Gastroesophageal sphincter (tissue), 4 donors: ENCODE results near the gene PTPRO. TPM values are rescaled to one million over a fixed set of nuclear protein-coding genes. Genes with fewer than 3 reads are reported as not detected.

Source experiments
- ATAC-seq: fragments of 150-250 bp; one replicate; pipeline ENCODE4 v1.9.1; 2016; ENCODE audit warnings: mild to moderate bottlenecking, moderate library complexity
- H3K27ac ChIP-seq, 4 donors: fragments of 200-600 bp; sonication (generic) in 3 of 4; 1 replicate in 3 of 4; 2 replicates in 1 of 4; pipeline ENCODE4 v1.5.1; 2016 to 2019
- H3K27me3 ChIP-seq: fragments of 200-600 bp; sonication (generic); one replicate; pipeline ENCODE4 v1.5.1; 2019
- H3K36me3 ChIP-seq, 2 donors: fragments of 200-600 bp; sonication (generic); one replicate each; pipeline ENCODE4 v1.5.1; 2019; ENCODE audit warnings: control low read depth in 1 of 2
- H3K4me1 ChIP-seq, 3 donors: fragments of 200-600 bp; sonication (generic); 1 replicate in 2 of 3; 2 replicates in 1 of 3; pipeline ENCODE4 v1.5.1; 2016 to 2019; ENCODE audit warnings: control low read depth in 2 of 3
- H3K4me3 ChIP-seq, 2 donors: fragments of 200-600 bp; sonication (generic); one replicate each; pipeline ENCODE4 v1.5.1; 2019; ENCODE audit warnings: mild to moderate bottlenecking in 1 of 2, moderate library complexity in 1 of 2
- H3K9me3 ChIP-seq, 3 donors: fragments of 200-600 bp; sonication (generic); one replicate each; pipeline ENCODE4 v1.5.1; 2017 to 2019; ENCODE audit warnings: control low read depth in 2 of 3
- EP300 ChIP-seq: sonication (generic); formaldehyde crosslinking; IDR thresholded peaks from one replicate; pipeline ENCODE4 v1.6.1; 2017; ENCODE audit warnings: antibody characterized with exemption, mild to moderate bottlenecking
- POLR2A ChIP-seq, 2 donors: fragments of 450-650 bp; IDR thresholded peaks; one replicate each; pipeline ENCODE4 v1.6.1; 2017; ENCODE audit warnings: antibody characterized with exemption in 2 of 2, mild to moderate bottlenecking in 2 of 2, moderate library complexity in 1 of 2
- POLR2AphosphoS5 ChIP-seq: sonication (generic); formaldehyde crosslinking; IDR thresholded peaks from one replicate; pipeline ENCODE4 v1.6.1; 2017; ENCODE audit warnings: antibody characterized with exemption
- WGBS, 2 donors: methylation state at CpG; one replicate each; pipeline ENCODE4 v1.1.5; 2018; ENCODE audit warnings: low coverage in 1 of 2; 5-methylcytosine and 5-hydroxymethylcytosine counted together
- total RNA-seq, 4 donors: library from RNA; depleted of rRNA; stranded (reverse); fragments of >200 nt; gene quantifications; one replicate each; pipeline ENCODE4 v1.1.0, GENCODE V29; 2016
- TF ChIP-seq, protein P1 (sequence below), 4 experiments: fragments of 200-600 bp in 2 of 4; fragments of 450-650 bp in 2 of 4; sonication (generic) in 1 of 4; IDR thresholded peaks; one replicate each; pipeline ENCODE4 v1.5.1; 2017 to 2019; ENCODE audit warnings: antibody characterized with exemption in 4 of 4, mild to moderate bottlenecking in 2 of 4, moderate library complexity in 2 of 4

PTPRO gene
- total RNA-seq, 4 donors from 2014 or later, result 0.50 to 10.7 (median 2.8) TPM

DNA sequence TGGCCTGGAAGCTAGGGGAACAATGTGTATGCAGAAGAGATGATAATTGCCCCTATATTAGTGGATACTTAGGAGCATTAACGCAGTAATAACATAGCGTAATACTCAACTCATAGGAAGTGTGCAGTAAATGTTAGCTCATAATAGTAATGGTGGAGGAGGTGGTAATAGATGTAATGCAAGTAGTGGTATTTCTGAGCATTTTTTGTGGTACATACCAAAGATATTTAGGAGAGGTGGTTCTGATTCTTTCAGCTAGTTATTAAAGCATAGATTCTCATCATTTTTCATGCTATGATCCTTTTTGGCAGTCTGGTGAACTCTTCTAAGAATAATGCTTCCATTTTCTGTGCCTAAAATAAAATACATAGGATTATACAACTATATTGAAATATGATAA is 233.1 kb downstream of the PTPRO start:
- no peaks in the 10 kb centered on the region for H3K4me1 ChIP-seq
- H3K4me3 ChIP-seq, result no peak overlapping the region
- WGBS, 2 donors, result 90 to 94% methylated on average over 2 of the region's 2 CpGs
- TF ChIP-seq, protein P1, sequence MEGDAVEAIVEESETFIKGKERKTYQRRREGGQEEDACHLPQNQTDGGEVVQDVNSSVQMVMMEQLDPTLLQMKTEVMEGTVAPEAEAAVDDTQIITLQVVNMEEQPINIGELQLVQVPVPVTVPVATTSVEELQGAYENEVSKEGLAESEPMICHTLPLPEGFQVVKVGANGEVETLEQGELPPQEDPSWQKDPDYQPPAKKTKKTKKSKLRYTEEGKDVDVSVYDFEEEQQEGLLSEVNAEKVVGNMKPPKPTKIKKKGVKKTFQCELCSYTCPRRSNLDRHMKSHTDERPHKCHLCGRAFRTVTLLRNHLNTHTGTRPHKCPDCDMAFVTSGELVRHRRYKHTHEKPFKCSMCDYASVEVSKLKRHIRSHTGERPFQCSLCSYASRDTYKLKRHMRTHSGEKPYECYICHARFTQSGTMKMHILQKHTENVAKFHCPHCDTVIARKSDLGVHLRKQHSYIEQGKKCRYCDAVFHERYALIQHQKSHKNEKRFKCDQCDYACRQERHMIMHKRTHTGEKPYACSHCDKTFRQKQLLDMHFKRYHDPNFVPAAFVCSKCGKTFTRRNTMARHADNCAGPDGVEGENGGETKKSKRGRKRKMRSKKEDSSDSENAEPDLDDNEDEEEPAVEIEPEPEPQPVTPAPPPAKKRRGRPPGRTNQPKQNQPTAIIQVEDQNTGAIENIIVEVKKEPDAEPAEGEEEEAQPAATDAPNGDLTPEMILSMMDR (IDR thresholded peaks at IDR 0.05), result no peak
- no peak for TF ChIP-seq POLR2AphosphoS5
- TF ChIP-seq POLR2A (IDR thresholded peaks at IDR 0.05), result no peak
- TF ChIP-seq EP300, result no peak
- no peaks in the 10 kb centered on the region for H3K36me3 ChIP-seq
- no peaks in the 10 kb centered on the region for H3K27me3 ChIP-seq
- ATAC-seq, result no peak
- H3K27ac ChIP-seq, result no peak overlapping the region
- H3K9me3 ChIP-seq, result no peaks in the 10 kb centered on the region

DNA sequence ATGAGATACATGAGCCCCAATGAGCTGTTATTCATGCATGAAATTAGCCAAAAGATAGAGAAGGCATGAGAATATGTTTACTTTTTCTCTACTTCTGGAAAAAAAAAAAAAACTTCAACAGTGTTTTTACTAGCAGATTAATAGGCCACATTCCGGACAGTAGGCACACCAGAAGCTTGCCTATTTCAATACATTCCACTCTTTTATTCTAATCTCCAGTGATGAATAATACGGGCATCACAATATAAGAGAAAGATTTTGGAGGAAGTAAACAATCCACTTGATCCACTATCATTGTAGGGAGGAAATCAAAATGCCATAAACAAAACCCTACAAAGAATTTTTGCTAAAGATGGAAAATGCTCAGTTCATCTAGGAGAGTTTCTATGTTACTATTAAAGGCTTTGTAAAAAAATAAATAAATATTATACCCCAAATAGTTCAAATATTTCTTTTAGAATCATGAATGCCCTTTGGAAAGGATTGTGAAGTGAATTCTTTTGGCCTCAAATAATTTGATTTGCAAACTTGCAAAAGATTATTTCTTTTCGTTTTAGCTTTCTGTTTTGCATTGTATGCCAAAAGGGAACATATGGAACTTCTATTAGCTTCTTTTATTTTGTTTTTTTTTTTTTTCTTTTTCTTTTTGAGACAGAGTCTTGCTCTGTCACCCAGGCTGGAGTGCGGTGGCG is 234.2 kb downstream of the PTPRO start:
- Histone ChIP-seq H3K4me3 (no peak overlapping the region), H3K9me3 (no peaks in the 10 kb centered on the region), H3K4me1 (no peaks in the 10 kb centered on the region), H3K27me3 (no peaks in the 10 kb centered on the region), H3K36me3 (no peaks in the 10 kb centered on the region), H3K27ac (no peak overlapping the region)
- WGBS, 2 donors, result 61 to 75% methylated on average over 2 to 5 of the region's 5 CpGs
- TF ChIP-seq EP300 (no peak), POLR2A (IDR thresholded peaks at IDR 0.05) (no peak), POLR2AphosphoS5 (no peak)
- TF ChIP-seq, protein P1 (IDR thresholded peaks at IDR 0.05), result no peak
- ATAC-seq, result no peak

DNA sequence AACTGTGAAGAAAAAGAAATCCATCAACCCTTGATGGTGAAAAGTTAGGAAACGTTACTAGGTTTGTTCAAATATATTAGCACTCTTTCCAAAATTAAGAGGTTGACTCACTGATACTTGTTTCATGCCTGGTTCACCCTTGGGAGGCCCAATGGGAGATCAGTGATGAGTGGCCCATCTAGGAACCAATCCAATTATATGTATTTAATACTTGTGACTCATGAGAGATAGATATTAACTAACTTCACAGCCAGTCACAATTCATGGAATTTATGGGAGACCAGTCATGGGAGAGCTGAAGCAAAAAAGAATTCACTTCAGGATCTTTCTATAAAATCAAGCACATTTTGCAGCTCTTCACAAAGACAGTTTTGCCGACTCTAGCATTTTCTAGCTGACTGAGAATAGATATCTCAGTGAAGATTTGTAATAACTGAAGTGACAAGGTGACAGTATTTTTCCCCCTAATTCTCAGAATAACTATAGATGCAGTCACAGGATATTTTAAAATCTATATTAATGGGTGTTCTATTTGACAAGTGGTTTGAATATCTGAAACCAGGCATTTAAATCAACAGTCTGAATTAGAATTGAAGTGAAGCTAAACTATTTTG is 236.7 kb downstream of the PTPRO start:
- H3K27me3 ChIP-seq, result no peaks in the 10 kb centered on the region
- H3K4me3 ChIP-seq, result no peak overlapping the region
- H3K9me3 ChIP-seq, result no peaks in the 10 kb centered on the region
- ATAC-seq, result no peak
- H3K27ac ChIP-seq, result no peak overlapping the region
- no peaks in the 10 kb centered on the region for H3K4me1 ChIP-seq
- 47 to 67% methylated on average over 2 of the region's 2 CpGs for WGBS, 2 donors
- TF ChIP-seq POLR2AphosphoS5, result no peak
- TF ChIP-seq, protein P1 (IDR thresholded peaks at IDR 0.05), result no peak
- no peak for TF ChIP-seq POLR2A (IDR thresholded peaks at IDR 0.05)
- no peak for TF ChIP-seq EP300
- no peaks in the 10 kb centered on the region for H3K36me3 ChIP-seq

DNA sequence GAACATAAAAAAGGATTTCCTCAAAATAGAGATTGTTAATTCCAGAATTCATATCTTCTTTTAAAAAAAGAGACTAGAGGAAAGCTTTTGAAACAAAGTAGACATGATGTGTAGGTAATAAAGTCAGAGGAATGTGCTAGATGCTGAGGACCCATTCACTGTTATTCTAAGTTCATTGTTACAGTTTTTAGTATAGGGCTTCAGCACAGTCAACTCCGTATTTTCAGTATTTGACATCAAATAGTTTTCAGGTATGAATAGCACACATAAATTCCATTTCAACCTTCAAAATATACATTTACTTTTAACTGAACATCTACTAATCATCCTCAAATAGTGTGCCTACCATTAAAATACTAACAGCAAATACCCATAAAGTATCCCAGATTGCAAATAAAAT is 239.1 kb downstream of the PTPRO start:
- no peak for ATAC-seq

More for the DNA sequence above, 239.1 kb downstream of the PTPRO start:
- no peaks in the 10 kb centered on the region for H3K4me1 ChIP-seq
- H3K4me3 ChIP-seq, result no peak overlapping the region
- TF ChIP-seq, protein P1 (IDR thresholded peaks at IDR 0.05), result no peak
- TF ChIP-seq EP300 (no peak), POLR2AphosphoS5 (no peak), POLR2A (IDR thresholded peaks at IDR 0.05) (no peak)
- 93 to 100% methylated on average over 1 of the region's 1 CpG for WGBS, 2 donors
- H3K27me3 ChIP-seq, result no peaks in the 10 kb centered on the region
- no peak overlapping the region for H3K27ac ChIP-seq
- H3K36me3 ChIP-seq, result no peaks in the 10 kb centered on the region
- no peaks in the 10 kb centered on the region for H3K9me3 ChIP-seq
